ENCODE measurements around the gene TNS4. TPM values are rescaled to one million over a fixed set of nuclear protein-coding genes. Genes with fewer than 3 reads are reported as not detected.

The TNS4 gene
- total and polyA plus RNA-seq, 2 of the 4 experiments (the other 2 are of a cell fraction): not detected

GRCh38 chr17:40460604-40460967 lies 40.8 kb downstream of the TNS4 start:
- no peak overlapping the region for H2BK15ac ChIP-seq (ENCODE audit: low read depth, low read length)
- in situ Hi-C loops (cut with MboI; ENCODE audit: low sequenced_read_pairs): no loop called here
- H2AK5ac ChIP-seq (ENCODE audit: low read depth, low read length): no peak overlapping the region
- no peak overlapping the region for H3K18ac ChIP-seq (ENCODE audit: low read depth, low read length)
- no peak overlapping the region for H3K23ac ChIP-seq (ENCODE audit: low read depth, low read length)
- H2AK9ac ChIP-seq (replicated peaks; ENCODE audit: low read depth, low read length, poor library complexity): no peak overlapping the region
- no peak overlapping the region for H3K56ac ChIP-seq (ENCODE audit: extremely low read depth, insufficient read depth, low read length)
- no peak for ATAC-seq (ENCODE audit: low read depth)
- no peak overlapping the region for H2BK5ac ChIP-seq (ENCODE audit: low read depth, low read length, poor library complexity, severe bottlenecking)
- H3K14ac ChIP-seq (replicated peaks; ENCODE audit: low read depth, low read length): no peak overlapping the region
- H4K20me1 ChIP-seq (ENCODE audit: insufficient read depth, low read length): peaks cover 39% of the 10 kb centered on the region
- no peak overlapping the region for H4K8ac ChIP-seq (ENCODE audit: low read depth in 2 of 2, low read length in 2 of 2)
- H3K27ac ChIP-seq (ENCODE audit: insufficient read depth, low read length): no peak overlapping the region
- H4K5ac ChIP-seq (ENCODE audit: low read depth, low read length): no peak overlapping the region
- intact Hi-C loops (cut with micrococcal nuclease): no loop called here
- H3K4ac ChIP-seq (ENCODE audit: low read depth, low read length): no peak overlapping the region
- no peaks in the 10 kb centered on the region for H3K27me3 ChIP-seq (ENCODE audit: control insufficient read depth, insufficient read depth, low read length)
- no TSS peak for BruUV-seq (replicated peaks)
- H3K4me2 ChIP-seq (ENCODE audit: low read depth, low read length): no peak overlapping the region
- H2BK120ac ChIP-seq (ENCODE audit: low read depth, low read length): no peak overlapping the region
- ChIA-PET CTCF (no interaction called here), POLR2A (ENCODE audit: unreplicated experiment) (no interaction called here)
- H3K9me3 ChIP-seq (ENCODE audit: control insufficient read depth, insufficient read depth, low read length): no peaks in the 10 kb centered on the region
- dilution Hi-C loops (cut with HindIII; ENCODE audit: low sequenced_read_pairs, unreplicated experiment): no loop called here
- peaks cover 35% of the 10 kb centered on the region for H3K36me3 ChIP-seq (ENCODE audit: control insufficient read depth, insufficient read depth, low read length)
- no peak overlapping the region for H3K9ac ChIP-seq (ENCODE audit: low read depth, low read length)
- H2BK20ac ChIP-seq (ENCODE audit: low read depth, low read length): no peak overlapping the region
- H3K9me1 ChIP-seq (ENCODE audit: insufficient read depth, low read length): peaks cover 39% of the 10 kb centered on the region
- no peak overlapping the region for H2AFZ ChIP-seq (replicated peaks; ENCODE audit: low read length, poor library complexity)
- peaks cover 0 to 31% of the 10 kb centered on the region in 2 experiments; a peak in 2 of 4 replicates for H3K79me1 ChIP-seq (ENCODE audit: low read depth in 1 of 2, low read length in 2 of 2)
- H3K4me3 ChIP-seq (ENCODE audit: insufficient read depth, low read depth, low read length): no peak overlapping the region
- no CpG with 5 or more reads among the region's 3 CpGs for WGBS, 2 experiments (ENCODE audit: extremely low coverage in 2 of 2, insufficient read length in 1 of 2)
- no peak for TF ChIP-seq FOS (IDR thresholded peaks at IDR 0.05; ENCODE audit: low read depth, low read length)
- TF ChIP-seq RAD21 (IDR thresholded peaks at IDR 0.05; ENCODE audit: low read length): no peak
- no peak for TF ChIP-seq CHD1 (IDR thresholded peaks at IDR 0.05; ENCODE audit: low read depth, low read length)
- TF ChIP-seq POLR2A (IDR thresholded peaks at IDR 0.05; ENCODE audit: low read depth, low read length): no peak
- TF ChIP-seq, protein P1, sequence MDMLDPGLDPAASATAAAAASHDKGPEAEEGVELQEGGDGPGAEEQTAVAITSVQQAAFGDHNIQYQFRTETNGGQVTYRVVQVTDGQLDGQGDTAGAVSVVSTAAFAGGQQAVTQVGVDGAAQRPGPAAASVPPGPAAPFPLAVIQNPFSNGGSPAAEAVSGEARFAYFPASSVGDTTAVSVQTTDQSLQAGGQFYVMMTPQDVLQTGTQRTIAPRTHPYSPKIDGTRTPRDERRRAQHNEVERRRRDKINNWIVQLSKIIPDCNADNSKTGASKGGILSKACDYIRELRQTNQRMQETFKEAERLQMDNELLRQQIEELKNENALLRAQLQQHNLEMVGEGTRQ (IDR thresholded peaks at IDR 0.05; ENCODE audit: low read depth, low read length): no peak
- TF ChIP-seq NFE2L2 (IDR thresholded peaks at IDR 0.05; ENCODE audit: low read depth, low read length): no peak
- no peak for TF ChIP-seq MAZ (IDR thresholded peaks at IDR 0.05; ENCODE audit: borderline replicate concordance, low read depth, low read length)
- no peak for TF ChIP-seq RFX5 (IDR thresholded peaks at IDR 0.05; ENCODE audit: low read depth, low read length)
- no peak for TF ChIP-seq ELK1 (IDR thresholded peaks at IDR 0.05; ENCODE audit: borderline replicate concordance, low read depth, low read length)
- no peak for TF ChIP-seq MXI1 (IDR thresholded peaks at IDR 0.05; ENCODE audit: borderline replicate concordance, low read depth, low read length)
- no peak for TF ChIP-seq CTCF (conservative IDR thresholded peaks at IDR 0.05; ENCODE audit: low read depth, low read length)
- TF ChIP-seq SMC3 (IDR thresholded peaks at IDR 0.05; ENCODE audit: low read depth, low read length): no peak
- no peak for TF ChIP-seq CEBPB (IDR thresholded peaks at IDR 0.05; ENCODE audit: low read depth, low read length)
- TF ChIP-seq MAFK (IDR thresholded peaks at IDR 0.05; ENCODE audit: low read depth, low read length): no peak
- no peak for TF ChIP-seq BHLHE40 (IDR thresholded peaks at IDR 0.05; ENCODE audit: low read depth, low read length)
- peaks cover 29% of the 10 kb centered on the region for H3K4me1 ChIP-seq (ENCODE audit: control insufficient read depth, insufficient read depth, low read length)
- DNase-seq: no peak
- no peak overlapping the region for H4K91ac ChIP-seq (ENCODE audit: insufficient read depth, low read depth, low read length)
